GM21526 (cell line): Measurements from ENCODE around the gene RFTN2.
"Not testable (repeated sequence)": the region's sequence is repeated elsewhere in the genome, so short reads cannot be mapped to it uniquely, and the experiment has no call there.

ENCODE experiments used
- ATAC-seq: cut with Tn5 transposase; IDR thresholded peaks from one replicate; pipeline ENCODE4 v1.9.1; 2021; ENCODE audit warnings: moderate library complexity; ENCODE audit not compliant: unreplicated experiment, low FRiP score

The RFTN2 gene, protein sequence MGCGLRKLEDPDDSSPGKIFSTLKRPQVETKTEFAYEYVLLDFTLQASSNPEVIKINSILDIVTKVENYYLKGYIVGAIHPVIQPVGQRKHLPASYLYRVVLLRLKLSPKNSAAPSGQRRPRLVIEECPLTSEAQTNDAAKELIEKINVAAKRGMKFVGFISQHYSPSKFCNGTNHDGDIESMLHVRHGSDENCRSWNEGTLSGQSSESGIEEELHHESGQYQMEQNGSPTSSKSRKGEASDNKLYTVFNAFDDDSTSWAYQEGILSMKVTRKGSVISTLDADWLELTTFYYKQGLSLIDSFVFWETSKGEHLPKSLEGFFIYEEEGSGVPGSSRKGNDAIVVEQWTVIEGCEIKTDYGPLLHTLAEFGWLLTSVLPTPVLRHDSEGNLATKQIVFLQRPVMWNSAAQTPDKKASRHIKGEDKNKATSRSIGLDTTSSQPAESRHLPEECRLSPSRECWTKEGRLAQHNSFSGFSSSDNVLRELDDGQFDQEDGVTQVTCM

DNA sequence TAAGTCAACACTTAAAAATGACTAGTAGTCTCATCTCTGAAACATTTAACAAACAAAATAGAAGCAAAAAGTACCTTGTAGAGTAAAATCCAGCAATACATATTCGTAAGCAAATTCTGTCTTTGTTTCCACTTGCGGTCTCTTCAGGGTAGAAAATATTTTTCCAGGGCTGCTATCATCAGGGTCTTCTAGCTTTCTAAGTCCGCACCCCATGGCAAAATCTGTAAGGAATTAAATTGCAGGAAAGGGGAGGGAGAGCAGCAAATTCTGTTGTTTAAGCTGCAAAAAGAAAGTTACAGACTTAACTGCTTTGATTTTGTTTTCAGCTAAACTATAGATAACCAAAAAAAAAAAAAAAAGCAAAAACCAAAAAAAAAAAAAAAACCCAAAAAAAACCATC lies at the start of gene RFTN2:
RFTN2 (minus strand) TSS at position 342 of the 400 bp plus-strand sequence; CDS start at position 213, 129 bp downstream.
- ATAC-seq, result no peak

DNA sequence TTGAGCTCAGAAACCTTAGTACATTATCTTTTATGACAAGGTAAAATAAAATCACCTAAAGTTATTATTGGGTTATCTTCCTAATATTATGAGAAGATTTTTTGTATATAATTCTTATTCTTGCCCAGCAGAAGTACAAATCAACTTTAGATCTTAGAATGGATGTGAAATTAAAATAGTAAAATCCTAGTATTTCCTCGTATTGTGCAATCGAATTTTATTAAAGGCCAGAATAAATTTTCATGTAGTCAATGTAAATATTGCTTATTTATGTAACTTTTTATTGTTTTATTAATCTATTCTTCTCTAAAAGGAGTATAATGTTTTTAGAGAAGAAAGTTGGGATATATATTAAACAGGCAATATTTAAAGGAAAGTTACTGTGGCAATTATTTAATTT lies 42.5 kb upstream of the RFTN2 start:
- ATAC-seq, result no peak

DNA sequence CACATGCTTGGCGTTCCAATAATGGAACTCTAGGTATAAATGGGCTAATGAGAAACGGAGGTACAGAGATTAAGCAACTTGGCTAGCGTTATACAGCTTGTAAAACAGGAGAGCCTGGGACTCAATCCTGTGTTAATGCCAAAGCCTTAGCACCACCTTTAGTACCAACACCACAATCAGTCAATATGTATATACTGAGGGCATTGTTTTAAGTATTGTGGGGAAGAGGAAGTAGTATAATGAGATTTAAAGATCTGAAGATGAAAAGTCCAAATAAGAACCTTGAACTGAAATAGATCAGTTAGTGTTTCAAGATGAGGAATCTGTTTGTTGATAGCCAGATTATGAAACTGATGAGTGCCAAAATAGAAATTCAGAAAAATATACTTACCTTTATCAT lies 37.9 kb upstream of the RFTN2 start:
- ATAC-seq, result no peak

DNA sequence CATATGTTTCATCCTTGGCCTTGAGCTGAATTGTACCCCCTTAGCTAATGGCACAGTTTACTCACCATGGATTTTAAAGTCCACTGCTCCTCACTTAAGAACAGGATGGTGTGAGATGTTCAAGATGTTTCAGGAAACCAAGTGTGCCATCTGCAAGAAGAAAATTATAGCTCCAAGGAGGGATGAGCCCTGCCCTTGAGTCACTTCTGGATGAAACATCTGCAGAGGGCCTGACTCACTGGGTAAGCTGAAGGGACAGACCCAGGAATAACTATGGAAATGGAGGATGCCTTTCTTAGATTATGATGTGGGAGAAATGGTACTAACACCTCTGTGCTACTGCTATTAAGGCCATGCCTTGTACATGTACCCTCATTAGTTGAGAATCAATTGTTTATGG lies 36.2 kb upstream of the RFTN2 start:
- no peak for ATAC-seq

DNA sequence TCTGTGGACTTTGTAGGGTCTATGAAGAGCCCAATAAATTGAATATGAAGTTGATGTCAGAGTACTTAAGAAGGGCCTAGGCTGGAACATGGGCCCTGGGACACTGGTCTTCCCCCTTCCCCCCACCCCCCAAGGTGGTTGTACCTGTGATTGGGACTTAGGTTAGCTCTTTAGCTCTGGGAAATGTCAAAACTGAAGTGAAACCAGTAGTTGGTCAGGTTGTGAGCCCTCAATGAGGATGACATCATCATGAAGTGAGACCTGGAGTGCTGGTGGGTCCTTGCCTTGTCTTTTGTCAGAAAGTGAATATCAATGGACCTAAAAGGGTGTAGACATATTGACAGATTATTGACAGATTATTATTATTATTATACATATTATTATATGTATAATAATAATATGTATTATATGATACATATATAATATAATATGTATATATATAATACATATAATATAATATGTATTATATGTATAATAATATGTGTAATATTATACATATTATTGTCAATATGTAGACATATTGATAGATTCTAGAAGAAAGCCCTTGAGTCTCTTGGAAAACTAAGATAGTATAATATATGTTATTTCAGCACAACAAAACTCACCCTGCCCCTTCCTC lies 35.1 kb upstream of the RFTN2 start:
- peak; percentile 78 for ATAC-seq

DNA sequence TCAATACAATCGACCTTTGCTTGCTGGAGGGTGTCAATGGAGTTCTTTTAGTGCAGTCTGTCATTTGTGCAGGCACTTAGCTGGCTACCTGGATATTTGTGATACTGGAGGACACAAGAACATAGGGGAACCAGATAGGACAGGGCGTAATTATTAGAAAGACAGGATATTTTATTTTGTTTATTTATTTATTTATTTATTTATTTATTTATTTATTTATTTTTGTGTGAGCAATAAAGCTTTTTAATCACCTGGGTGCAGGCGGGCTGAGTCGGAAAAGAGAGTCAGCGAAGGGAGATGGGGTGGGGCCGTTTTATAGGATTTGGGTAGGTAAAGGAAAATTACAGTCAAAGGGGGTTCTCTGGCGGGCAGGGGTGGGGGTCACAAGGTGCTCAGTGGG lies 33.8 kb upstream of the RFTN2 start:
- not testable (repeated sequence) for ATAC-seq

DNA sequence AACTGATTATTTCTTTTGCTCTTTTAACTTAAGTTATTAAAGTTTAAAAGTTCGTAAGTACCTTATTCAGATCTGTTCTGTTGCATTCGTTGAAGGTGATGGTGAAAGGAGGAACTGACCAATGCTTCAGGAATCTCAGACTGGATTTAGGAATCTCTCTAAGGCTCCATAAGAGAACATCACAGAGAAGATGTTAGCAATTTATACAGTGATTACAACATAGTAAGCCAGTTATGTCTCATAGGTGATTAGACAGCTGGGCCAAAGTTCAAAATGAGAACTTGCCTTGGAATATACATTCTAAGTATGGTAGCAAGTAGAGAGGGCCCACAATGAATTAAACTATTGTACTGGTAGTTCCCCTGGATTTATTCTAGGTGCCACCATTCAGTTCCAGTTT lies 32.9 kb upstream of the RFTN2 start:
- ATAC-seq, result no peak

DNA sequence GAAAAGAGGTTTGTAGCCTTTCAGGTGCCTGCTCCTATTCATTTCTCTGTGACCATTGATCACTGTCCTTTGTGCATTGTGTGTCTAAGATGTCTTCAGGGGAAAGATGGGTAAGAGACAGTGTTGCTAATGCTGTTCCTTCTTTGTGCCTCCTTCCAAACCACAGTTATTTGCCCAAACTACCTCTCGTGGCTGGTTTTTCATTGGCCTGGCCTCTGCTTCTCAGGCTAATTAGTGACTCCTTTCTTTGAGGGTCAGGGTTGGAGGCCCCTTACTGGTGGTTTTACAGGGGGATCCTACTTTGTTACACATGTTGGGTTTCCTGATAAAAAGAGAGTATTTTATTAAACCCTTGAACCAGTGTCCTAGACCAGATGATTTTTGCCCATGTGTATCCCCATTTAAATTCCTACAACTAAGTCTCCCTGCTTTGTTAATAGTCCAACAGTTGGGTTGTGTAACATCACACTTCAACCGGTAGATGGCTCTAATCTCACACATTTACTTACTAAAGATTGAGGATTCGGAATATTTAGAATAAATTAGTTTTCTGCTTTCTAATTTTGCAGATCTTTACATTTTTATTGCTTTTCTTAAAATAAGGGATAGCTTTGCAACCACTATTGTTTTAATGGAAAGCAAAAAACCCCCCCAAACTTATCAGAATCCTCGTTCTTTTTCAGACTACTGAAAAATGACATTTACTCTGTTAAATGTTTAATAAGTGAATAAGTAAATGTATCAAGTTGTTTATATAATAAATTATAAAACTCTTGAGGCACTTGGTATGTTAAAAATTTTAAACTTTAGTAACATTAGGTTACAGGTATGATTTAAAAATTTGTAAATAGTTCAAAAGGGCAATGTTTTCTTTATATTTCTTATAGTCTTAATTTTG lies 32.2 kb upstream of the RFTN2 start:
- ATAC-seq, result no peak

DNA sequence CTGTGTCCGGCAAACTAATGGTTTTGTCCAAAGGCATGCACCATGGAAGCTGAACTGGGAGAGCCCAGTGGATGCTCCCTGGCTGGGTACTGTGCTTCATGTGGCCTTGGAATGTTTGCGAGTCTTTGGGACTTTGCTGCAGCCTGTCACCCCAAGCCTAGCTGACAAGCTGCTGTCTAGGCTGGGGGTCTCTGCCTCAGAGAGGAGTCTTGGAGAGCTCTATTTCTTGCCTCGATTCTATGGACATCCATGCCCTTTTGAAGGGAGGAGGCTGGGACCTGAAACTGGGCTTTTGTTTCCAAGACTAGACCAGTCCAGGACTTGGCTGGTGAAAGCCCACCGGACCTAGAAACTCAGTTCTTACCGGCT lies 31.4 kb upstream of the RFTN2 start:
- ATAC-seq, result no peak

DNA sequence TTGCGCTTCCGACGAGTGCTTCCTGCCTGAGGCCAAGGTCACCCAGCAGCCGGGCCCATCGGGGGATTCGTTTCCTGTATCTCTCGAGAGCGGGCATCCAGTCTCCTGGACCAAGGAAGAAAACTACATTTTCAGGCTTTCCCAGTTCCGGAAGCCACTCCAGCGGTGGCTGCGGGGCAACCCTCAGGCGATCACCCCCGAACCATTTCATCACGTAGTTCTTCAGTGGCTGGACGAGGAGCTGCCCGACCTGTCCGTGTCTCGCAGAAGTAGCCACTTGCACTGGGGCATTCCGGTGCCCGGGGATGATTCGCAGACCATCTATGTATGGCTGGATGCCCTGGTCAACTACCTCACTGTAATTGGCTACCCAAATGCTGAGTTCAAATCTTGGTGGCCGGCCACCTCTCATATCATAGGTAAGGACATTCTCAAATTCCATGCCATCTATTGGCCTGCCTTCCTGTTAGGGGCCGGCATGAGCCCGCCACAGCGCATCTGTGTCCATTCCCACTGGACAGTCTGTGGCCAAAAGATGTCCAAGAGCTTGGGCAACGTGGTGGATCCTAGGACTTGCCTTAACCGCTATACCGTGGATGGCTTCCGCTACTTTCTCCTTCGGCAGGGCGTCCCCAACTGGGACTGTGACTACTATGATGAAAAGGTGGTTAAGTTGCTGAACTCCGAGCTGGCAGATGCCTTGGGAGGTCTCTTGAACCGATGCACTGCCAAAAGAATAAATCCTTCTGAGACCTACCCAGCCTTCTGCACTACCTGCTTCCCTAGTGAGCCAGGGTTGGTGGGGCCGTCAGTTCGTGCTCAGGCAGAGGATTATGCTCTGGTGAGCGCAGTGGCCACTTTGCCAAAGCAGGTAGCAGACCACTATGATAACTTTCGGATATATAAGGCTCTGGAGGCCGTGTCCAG lies 30.8 kb upstream of the RFTN2 start:
- no peak for ATAC-seq

DNA sequence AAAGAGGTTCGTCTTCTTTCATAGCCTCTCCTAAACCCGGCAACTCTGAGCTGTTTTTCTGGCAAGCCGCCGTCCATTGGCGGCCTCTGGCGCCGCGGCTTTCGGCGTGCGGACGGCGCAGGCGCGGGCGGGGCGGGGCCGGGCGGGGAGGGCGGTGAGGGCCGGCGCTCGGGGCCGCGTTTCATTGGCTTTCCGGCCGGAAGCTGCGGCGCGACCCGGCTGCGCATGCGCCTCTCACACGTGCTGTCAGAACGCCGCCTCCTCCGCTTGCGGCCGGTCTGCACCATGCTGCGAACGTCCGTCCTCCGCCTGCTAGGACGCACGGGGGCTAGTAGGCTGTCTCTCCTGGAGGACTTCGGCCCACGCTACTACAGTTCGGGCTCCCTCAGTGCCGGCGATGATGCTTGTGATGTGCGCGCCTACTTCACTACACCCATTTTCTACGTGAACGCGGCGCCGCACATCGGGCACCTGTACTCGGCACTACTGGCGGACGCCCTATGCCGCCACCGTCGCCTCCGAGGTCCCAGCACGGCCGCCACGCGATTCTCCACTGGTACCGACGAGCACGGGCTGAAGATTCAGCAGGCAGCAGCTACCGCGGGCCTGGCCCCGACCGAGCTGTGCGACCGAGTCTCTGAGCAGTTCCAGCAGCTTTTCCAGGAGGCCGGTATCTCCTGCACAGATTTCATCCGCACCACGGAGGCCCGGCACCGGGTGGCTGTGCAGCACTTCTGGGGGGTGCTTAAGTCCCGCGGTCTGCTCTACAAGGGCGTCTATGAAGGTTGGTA lies 29.9 kb upstream of the RFTN2 start, which contains the start of gene MARS2:
MARS2 (plus strand) TSS at position 249 of the 791 bp plus-strand sequence; CDS start at position 286, 37 bp downstream.
- peak; percentile 81 for ATAC-seq

DNA sequence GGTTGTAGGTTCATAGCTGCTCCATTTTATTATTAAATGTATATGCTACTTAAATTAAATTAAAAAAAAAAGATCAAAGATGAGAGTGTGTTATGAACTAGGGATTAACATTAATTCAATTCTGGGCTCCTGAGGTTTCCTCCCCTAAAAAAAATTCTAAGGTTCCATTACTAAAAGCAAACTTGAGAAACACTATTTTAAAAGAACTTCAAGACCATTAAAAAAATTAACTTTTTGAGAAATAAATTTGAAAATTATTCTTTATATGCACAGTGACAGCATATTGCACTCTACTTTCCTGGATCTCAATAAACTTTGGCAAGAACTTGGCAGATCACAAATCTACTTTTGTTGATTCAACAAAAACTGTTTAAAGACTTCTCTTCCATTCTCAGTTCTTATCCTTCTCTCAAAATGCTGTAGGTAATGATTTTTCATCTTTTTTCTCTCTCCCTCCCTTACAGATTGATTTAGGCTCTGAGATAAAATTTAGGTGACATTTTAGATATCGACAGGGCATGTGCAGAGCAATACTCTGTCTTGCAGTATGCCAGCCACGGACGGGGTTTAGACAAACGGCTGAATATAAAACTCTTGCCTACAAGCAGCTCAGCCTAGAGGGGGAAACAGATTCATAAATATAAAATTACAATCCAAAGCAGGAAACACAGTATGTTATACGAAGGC lies 29.2 kb upstream of the RFTN2 start:
- peak; percentile 36 for ATAC-seq

DNA sequence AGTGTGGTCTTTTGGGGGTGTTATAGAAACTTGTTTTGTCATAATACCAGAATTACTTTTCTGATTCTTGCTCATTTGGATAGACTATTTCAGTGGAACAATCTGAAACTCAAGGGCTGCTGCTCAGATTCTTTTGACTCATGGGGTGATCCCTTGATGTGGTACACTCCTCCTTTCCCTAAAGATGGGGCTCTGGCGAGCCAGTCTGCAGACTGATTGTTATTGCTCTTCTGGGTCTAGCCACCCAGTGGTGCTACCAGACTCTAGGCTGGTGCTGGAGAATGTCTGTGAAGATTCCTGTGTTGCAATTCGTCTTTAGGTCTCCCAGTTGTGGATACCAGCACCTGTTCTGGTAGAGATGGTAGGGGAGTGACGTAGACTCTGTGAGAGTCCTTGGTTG lies 25.6 kb upstream of the RFTN2 start:
- ATAC-seq, result no peak

DNA sequence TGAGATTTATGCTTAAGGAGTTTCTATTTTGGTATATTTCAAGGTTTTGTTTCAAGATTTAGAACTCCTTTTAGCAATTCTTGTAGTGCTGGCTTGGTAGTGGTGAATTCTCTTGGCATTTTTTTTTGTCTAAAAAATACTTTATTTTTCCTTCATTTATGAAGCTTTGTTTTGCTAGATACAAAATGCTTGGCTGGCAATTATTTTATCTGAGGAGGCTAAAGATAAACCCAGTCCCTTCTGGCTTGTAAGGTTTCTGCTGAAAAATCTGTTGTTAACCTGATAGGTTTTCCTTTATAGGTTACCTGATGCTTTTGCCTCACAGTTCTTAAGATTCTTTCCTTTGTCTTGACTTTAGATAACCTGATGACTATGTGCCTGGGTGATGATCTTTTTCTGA lies 24.3 kb upstream of the RFTN2 start:
- not testable (repeated sequence) for ATAC-seq

DNA sequence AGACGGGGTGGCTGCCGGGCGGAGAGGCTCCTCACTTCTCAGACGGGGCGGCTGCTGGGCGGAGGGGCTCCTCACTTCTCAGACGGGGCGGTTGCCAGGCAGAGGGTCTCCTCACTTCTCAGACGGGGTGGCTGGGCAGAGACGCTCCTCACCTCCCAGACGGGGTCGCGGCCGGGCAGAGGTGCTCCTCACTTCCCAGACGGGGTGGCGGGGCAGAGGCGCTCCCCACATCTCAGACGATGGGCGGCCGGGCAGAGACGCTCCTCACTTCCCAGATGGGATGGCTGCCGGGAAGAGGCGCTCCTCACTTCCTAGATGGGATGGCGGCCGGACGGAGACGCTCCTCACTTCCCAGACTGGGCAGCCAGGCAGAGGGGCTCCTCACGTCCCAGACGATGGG lies 21.2 kb upstream of the RFTN2 start:
- not testable (repeated sequence) for ATAC-seq

DNA sequence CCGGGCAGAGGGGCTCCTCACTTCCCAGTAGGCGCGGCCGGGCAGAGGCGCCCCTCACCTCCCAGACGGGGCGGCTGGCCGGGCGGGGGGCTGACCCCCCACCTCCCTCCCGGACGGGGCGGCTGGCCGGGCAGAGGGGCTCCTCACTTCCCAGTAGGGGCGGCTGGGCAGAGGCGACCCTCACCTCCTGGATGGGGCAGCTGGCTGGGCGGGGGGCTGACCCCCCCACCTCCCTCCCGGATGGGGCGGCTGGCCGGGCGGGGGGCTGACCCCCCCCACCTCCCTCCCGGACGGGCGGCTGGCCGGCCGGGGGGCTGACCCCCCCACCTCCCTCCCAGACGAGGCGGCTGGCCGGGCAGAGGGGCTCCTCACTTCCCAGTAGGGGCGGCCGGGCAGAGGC lies 20.6 kb upstream of the RFTN2 start:
- not testable (repeated sequence) for ATAC-seq

DNA sequence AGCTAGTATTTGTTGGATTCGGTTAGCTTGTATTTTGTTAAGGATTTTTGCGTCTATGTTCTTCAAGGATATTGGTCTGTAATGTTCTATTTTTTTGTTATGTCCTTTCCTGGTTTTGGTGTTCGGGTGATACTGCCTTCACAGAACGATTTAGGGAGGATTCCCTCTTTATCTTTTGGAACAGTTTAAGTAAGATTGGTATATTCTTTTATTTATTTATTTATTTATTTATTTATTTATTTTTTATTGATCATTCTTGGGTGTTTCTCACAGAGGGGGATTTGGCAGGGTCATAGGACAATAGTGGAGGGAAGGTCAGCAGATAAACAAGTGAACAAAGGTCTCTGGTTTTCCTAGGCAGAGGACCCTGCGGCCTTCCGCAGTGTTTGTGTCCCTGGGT lies 19.8 kb upstream of the RFTN2 start:
- not testable (repeated sequence) for ATAC-seq

DNA sequence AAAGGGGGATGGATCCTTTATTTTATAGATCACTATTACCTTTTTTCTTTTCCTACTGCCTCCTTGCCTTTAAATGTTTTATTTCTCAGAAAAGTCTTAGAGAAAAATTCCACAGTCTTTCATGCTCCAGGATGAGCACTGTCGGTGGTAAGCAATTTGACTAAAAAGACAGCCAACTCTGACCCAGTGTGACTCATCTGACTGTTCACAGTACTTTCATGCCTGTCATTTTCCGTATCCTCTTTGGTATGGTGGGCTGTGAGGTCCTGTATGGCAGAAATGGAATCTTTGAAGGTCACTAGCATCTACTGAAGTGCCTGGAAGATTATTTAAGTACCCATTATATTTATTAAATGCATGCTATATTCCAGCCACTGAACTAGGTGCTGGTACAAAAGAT lies 2.1 kb upstream of the RFTN2 start:
- ATAC-seq, result no peak
